ENCODE data around the gene RNF5. TPM values are rescaled to one million over a fixed set of nuclear protein-coding genes. Genes with fewer than 3 reads are reported as not detected.
A peak's percentile ranks its signal among the peaks of the same experiment; 100 is the strongest.

The RNF5 gene
- total and polyA plus RNA-seq, 3 donors from 2014 or later, result 67.1 to 79.0 (median 76.1) TPM

DNA sequence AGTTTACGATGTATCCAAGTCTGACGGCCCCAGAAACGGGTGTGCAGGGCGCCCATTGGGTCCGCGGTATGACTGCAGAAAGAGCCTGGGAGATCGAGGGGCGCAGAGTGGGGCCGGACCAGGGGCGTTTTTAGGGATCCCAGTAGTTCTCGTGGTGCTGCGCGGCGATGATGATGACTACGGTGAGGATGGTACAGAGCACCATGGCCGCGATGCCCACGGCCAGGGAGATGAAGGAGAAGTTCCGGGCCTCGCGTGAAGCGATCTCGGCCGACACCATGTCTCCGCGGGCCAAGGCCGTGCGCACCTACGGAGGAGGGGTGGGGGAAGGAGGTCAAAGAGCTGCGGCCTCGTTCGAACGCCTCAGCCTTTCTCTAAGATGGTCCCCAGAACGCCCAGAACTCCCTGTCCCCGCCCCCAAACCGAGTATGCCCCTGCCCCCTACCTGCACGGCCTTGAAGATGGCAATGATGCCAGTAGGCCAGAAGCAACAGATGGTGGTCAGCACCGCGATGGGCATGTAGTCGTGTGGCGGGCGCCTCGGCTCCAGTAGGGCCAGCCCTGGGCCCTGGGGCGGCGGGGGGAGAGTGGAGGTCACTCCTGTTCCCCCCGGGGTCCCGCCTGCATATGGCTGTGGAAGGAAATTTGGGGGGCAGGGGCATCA lies 29.0 kb upstream of the RNF5 start:
- DNase-seq, result no peak
- Histone ChIP-seq H3K4me1 (peaks cover 16% of the 10 kb centered on the region), H3K27me3 (no peaks in the 10 kb centered on the region), H3K27ac (no peak overlapping the region), H3K36me3 (ENCODE audit: low read depth, missing control alignments) (no peaks in the 10 kb centered on the region), H3K9me3 (no peaks in the 10 kb centered on the region), H3K4me3 (peak overlapping the region in 1 of 2 donors; percentile 6)
- intact Hi-C loops (cut with DNase I; ENCODE audit: low total_unique reads), result no loop called here
- TF ChIP-seq, protein P1, sequence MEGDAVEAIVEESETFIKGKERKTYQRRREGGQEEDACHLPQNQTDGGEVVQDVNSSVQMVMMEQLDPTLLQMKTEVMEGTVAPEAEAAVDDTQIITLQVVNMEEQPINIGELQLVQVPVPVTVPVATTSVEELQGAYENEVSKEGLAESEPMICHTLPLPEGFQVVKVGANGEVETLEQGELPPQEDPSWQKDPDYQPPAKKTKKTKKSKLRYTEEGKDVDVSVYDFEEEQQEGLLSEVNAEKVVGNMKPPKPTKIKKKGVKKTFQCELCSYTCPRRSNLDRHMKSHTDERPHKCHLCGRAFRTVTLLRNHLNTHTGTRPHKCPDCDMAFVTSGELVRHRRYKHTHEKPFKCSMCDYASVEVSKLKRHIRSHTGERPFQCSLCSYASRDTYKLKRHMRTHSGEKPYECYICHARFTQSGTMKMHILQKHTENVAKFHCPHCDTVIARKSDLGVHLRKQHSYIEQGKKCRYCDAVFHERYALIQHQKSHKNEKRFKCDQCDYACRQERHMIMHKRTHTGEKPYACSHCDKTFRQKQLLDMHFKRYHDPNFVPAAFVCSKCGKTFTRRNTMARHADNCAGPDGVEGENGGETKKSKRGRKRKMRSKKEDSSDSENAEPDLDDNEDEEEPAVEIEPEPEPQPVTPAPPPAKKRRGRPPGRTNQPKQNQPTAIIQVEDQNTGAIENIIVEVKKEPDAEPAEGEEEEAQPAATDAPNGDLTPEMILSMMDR (IDR thresholded peaks at IDR 0.05), result no peak
- no peak for TF ChIP-seq POLR2A (IDR thresholded peaks at IDR 0.05)
- WGBS, 2 donors, result 69 to 70% methylated on average over 34 to 47 of the region's 47 CpGs

DNA sequence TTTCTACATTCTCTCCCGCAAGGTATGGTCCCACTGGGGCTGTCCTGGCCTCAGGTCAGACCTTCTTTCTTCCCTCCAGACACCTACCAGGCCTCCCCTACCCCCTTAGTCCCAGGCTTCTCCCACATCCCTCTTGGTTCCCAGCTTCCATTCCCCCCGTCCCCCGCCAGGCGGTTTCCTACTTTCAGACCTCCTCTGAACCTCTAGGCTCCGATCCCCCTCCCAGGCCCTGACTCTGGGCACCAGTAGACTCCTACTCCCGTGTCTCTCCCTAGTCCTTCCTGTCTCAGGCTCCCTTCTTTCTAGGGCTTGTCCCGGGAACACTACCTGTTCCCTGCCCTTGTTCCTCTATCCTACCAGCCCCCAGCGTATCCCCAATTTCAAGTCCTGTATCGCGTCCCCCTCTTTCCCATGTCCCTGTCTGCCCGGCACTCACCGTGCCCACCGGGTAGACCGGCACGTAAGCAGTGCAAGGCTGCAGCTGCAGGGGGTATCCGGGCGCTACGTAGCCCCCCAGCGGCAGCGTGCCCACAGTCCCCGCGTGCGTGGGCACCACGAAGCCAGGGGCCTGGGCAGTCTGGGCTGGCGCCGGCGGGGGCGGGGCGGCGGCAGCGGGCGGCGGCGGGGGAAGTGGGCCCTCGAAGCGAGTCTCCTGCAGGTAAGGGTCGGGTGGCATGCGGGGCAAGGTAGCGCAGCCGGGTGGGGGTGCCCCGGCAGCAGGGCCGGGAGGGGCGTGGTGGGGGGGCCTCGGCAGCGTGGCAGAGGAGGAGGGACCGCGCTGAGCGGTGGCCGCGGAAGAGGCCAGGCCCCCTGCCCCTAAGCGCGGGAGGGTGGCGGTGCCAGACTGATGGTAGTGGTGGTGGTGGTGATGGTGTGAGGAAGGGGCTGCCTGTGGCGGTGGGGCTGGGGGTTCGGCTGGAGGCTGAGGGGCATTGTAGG lies 28.0 kb upstream of the RNF5 start:
- DNase-seq, result no peak
- Histone ChIP-seq H3K36me3 (ENCODE audit: low read depth, missing control alignments) (no peaks in the 10 kb centered on the region), H3K27ac (no peak overlapping the region), H3K9me3 (no peaks in the 10 kb centered on the region), H3K27me3 (no peaks in the 10 kb centered on the region), H3K4me3 (no peak overlapping the region), H3K4me1 (peaks cover 22% of the 10 kb centered on the region)
- TF ChIP-seq, protein P1 (IDR thresholded peaks at IDR 0.05), result no peak
- TF ChIP-seq POLR2A (IDR thresholded peaks at IDR 0.05), result no peak
- WGBS, 2 donors, result 44 to 47% methylated on average over 25 to 55 of the region's 55 CpGs
- intact Hi-C loops (cut with DNase I; ENCODE audit: low total_unique reads), result no loop called here

DNA sequence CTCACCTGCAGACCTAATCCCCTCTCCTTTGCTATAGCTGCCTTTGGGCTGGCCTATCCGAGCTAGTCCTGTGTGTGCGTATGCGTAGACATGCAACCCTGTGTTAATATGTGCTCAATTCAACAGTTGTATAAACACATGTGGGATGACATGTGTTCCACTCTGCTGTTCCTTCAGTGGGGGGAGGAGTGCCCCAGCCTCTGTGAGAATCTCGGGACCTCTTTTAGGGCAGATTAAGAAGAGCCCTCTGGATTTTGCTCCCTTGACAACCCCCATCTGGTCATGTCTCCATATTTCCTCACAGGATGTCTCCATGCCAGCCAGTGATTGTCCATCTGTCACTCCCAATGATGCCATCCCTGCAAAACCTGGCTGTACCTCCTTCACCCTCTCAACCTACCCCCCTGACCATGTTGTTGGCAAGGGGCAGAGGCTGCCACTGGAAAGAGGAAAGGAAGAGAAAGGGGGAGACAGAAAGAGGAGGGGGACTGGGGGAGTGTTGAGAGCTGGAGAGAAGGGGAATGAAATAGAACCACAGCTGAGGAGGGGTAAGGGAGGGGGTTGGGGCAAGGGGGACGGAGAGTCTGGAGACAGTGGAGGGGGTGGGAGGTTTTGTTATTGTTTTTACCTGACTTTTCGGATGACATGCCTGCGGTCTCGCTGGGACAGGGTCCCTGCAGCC lies 26.9 kb upstream of the RNF5 start:
- no peaks in the 10 kb centered on the region for H3K27me3 ChIP-seq
- no peak for DNase-seq
- WGBS, 2 donors, result 20 to 25% methylated on average over 8 of the region's 8 CpGs
- no peaks in the 10 kb centered on the region for H3K36me3 ChIP-seq (ENCODE audit: low read depth, missing control alignments)
- no peaks in the 10 kb centered on the region for H3K9me3 ChIP-seq
- H3K27ac ChIP-seq, result peak overlapping the region; percentile 39 to 44
- H3K4me1 ChIP-seq, result peaks cover 27% of the 10 kb centered on the region
- TF ChIP-seq, protein P1 (IDR thresholded peaks at IDR 0.05), result no peak
- TF ChIP-seq POLR2A (IDR thresholded peaks at IDR 0.05), result no peak
- H3K4me3 ChIP-seq, result peak overlapping the region; percentile 39 to 56
- intact Hi-C loops (cut with DNase I; ENCODE audit: low total_unique reads), result no loop called here

DNA sequence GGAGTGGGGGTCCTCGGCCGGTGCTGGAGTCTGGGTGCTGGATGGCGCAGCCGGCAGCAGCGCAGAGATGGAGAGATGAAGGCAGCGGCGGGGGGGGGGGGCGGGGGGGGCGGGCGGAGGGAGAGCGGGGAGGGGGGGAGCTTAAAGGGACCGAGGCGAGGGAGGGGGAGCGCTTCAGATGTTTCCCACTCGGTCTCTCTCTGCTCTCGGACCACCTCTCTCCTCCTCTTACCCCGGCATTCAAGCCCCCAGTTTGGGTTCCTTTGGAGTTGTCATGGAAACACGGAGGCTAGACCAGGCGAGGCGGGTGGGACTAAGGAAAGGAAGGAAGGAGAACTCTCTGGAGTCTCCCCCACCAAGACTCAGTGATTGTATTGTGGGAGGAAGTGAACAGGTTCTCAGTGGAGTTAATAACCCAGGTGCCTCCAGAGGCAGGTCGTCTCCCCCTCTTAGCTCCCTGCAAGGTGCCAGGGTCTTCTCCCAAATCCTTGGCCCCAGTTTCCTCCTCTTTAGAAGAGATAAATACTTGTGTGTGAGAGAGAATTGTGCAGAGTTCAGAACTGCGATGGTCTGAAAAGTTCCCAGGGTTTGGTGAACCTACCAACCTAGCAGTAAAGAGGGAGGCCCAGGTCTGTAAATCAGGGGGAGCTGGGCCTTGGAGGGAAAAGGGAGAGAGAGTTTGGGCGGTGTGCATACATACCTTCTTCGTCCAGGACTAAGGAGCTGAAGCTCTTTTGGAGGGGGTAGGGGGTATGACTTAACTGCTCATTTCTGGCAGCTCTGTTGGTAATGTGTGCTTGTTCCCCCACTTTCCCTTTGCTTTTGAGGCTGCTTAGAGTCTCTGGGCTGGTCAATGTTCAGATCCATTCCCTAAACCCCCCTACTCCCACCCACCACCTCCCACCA lies 26.1 kb upstream of the RNF5 start, which contains the start of gene PRRT1:
Gene PRRT1, minus strand, starts transcription at position 77 of the 906 bp plus-strand sequence. CDS start 112 bp downstream, outside the sequence.
- Histone ChIP-seq H3K27ac (peak within 1 kb of the TSS; percentile 88 to 94), H3K27me3 (no peaks in the 10 kb centered on the region), H3K4me1 (peaks cover 27% of the 10 kb centered on the region), H3K36me3 (ENCODE audit: low read depth, missing control alignments) (no peaks in the 10 kb centered on the region), H3K9me3 (no peaks in the 10 kb centered on the region), H3K4me3 (peak within 1 kb of the TSS; percentile 39 to 90)
- TF ChIP-seq POLR2A (IDR thresholded peaks at IDR 0.05), result no peak
- TF ChIP-seq, protein P1 (IDR thresholded peaks at IDR 0.05), result no peak
- no peak for DNase-seq
- 4% methylated on average over 20 to 21 of the region's 24 CpGs for WGBS, 2 donors
- intact Hi-C loops (cut with DNase I; ENCODE audit: low total_unique reads), result no loop called here

Measured in testis (tissue), 3 donors.